Astrocyte of the cerebellum (primary cell): Measurements from ENCODE around the gene CD1D.

ENCODE experiments used
- DNase-seq: peaks from one replicate; pipeline ENCODE4 v3.0.0-alpha.2; 2011; ENCODE audit warnings: low read depth
- H3K4me3 ChIP-seq: 2 replicates; pipeline ENCODE4 v1.5.1; 2011; ENCODE audit warnings: mild to moderate bottlenecking, low read depth, low read length, moderate library complexity
- CTCF ChIP-seq: IDR thresholded peaks from 2 replicates; pipeline ENCODE4 v1.5.1; 2012; ENCODE audit warnings: low read length, low read depth, moderate library complexity, mild to moderate bottlenecking; ENCODE audit errors: missing control alignments
- in situ Hi-C: cut with HindIII; loops from 2 replicates; pipeline ENCODE4 v1.10.0; 2017; ENCODE audit warnings: low sequenced_read_pairs

Gene CD1D

GRCh38 chr1:158147401-158147800, 33.3 kb upstream of the CD1D start:
- TF ChIP-seq CTCF: no peak
- in situ Hi-C loops: no loop called here
- no peak for DNase-seq
- H3K4me3 ChIP-seq: no peak overlapping the region

DNA sequence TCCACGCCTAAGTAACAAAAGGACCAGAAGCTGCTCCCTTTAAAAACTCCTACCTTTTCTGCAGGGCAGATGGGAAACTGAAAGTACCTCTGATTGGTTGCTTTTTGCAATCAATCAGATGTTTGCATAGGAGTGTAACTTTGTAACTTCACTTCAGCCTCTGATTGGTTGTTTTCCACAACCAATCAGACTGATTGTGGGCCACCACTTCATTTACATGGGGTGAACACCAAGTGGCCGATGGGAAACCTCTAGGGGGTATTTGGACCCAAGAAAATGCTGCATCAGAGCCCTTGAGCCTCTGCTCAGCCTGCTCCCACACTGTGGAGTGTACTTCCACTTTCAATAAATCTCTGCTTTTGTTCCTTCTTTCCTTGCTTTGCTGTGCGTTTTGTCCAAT, 32.8 kb upstream of the CD1D start:
- no peak overlapping the region for H3K4me3 ChIP-seq
- DNase-seq: no peak
- in situ Hi-C loops: no loop called here

GRCh38 chr1:158148468-158148867, 32.2 kb upstream of the CD1D start:
- TF ChIP-seq CTCF: no peak
- H3K4me3 ChIP-seq: no peak overlapping the region
- DNase-seq: no peak
- in situ Hi-C loops: no loop called here

More for the DNA sequence above, 32.8 kb upstream of the CD1D start:
- TF ChIP-seq CTCF: no peak

- H3K4me3 ChIP-seq: peak overlapping the region; percentile 28
- TF ChIP-seq CTCF: no peak
- in situ Hi-C loops: no loop called here
- no peak for DNase-seq
Measured at GRCh38 chr1:158149175-158149574, 31.5 kb upstream of the CD1D start.

- peak; percentile 91 for DNase-seq
- TF ChIP-seq CTCF: no peak
- in situ Hi-C loops: no loop called here
- H3K4me3 ChIP-seq: peak overlapping the region; percentile 28
Measured at GRCh38 chr1:158149577-158150269, 31.0 kb upstream of the CD1D start.

DNA sequence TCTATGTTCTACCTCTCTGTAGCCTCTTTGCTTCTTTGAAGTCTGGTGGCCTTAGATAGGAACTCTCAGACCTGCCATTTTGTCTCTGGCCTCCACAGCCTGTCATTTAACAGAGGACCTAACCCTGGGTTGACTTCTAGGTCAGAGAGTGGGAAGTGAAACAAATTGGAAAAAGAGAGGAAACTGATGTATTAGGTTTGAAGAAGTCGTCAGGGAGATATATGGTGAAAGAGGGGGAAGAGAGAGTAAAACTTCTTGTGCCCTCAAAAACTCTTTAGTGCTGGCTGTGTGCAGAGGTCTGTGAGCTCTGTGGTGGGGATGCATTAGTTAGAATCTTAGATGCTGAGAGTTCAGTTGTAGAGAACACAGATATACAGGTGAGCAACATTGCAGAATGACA, 30.2 kb upstream of the CD1D start:
- no peak for TF ChIP-seq CTCF
- in situ Hi-C loops: no loop called here
- H3K4me3 ChIP-seq: no peak overlapping the region
- DNase-seq: no peak

GRCh38 chr1:158153179-158153578, 27.5 kb upstream of the CD1D start:
- in situ Hi-C loops: no loop called here
- no peak for DNase-seq
- TF ChIP-seq CTCF: no peak

More at GRCh38 chr1:158153179-158153578, 27.5 kb upstream of the CD1D start:
- H3K4me3 ChIP-seq: no peak overlapping the region
